HG02798 (cell line): ENCODE results near the gene PPA1.
A peak's percentile ranks its signal among the peaks of the same experiment; 100 is the strongest.
"Not testable (repeated sequence)": the region's sequence is repeated elsewhere in the genome, so short reads cannot be mapped to it uniquely, and the experiment has no call there.

Source experiments
- ATAC-seq: cut with Tn5 transposase; IDR thresholded peaks from one replicate; pipeline ENCODE4 v1.9.1; 2021; ENCODE audit warnings: mild to moderate bottlenecking; ENCODE audit not compliant: unreplicated experiment, poor library complexity

PPA1 gene

DNA sequence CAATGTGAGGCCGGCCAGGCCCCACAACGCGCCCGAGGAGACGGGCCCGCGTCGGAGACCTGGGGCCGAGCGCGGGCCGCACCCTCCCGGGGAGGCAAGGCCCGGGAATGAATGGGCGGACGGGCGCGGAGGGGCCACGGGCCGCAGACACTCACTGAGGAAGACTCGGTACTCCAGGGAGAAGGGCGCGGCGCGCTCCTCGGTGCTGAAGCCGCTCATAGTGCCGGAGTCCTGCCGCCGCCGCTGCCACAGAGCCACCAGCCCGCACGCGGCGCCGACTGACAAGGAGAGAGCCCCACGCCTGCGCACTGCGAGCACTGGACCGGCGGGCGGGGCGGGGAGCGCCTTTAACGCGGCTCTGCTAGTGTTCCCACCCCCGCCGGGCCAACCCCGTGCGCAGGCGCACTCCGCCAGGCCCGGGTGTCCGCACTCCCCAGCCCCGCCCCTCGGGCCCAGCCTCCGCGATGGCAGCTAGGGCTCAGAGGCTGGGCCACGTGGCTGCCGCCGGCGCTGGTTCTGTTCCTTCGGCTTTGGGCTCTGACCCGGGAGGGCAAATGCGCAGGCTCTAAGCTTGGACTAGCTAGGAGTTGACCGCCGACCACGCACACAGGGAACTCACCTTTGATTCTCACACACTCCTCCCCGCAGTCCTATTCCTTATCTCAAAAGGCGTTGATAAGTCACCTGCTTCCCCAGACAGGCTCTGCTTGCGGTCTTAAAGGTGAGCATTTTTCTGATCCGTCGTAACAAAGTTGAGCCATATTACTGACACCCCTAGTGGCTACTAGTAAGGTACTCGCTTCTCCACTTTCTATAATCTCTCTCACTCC, at the start of gene PPA1:
Gene PPA1 (minus strand): TSS at position 321 of the 830 bp plus-strand sequence. CDS start 102 bp downstream, at position 219.
- ATAC-seq = peak; percentile 96

DNA sequence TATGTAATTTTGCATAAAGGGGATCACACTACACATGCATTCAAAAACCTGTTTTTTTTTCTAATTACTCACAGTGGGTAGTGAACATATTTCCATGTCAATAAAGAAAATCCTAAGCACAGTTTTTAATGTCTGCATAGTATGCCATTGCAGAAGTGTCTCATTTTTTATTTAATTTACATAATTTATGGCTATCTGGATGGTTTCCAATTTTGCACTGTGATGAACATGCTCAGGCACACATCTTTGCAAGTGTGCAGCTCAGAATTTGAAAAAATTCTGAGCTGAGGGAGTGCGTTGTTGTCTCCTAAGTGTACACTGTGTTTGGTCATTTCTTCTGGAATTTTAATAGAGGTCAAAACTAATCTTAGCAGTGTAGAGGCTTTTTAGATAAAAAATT, 48.4 kb upstream of the PPA1 start:
- ATAC-seq = no peak

DNA sequence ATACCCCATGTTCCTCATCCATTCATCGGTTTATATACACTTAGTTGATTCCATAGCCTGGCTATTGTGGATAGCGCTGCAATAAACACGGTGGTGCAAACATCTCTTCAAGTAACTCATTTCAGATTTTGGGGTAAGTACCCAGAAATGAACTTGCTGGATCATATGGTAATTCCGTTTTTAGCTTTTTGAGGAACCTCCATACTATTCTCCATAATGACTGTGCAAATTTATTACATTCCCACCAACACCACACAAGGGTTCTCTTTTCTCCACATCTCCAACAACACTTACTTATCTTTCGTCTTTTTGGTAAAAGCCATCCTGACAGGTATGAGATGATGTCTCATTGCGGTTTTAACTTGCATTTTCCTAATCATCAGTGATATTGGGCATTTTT, 46.9 kb upstream of the PPA1 start:
- ATAC-seq = no peak

DNA sequence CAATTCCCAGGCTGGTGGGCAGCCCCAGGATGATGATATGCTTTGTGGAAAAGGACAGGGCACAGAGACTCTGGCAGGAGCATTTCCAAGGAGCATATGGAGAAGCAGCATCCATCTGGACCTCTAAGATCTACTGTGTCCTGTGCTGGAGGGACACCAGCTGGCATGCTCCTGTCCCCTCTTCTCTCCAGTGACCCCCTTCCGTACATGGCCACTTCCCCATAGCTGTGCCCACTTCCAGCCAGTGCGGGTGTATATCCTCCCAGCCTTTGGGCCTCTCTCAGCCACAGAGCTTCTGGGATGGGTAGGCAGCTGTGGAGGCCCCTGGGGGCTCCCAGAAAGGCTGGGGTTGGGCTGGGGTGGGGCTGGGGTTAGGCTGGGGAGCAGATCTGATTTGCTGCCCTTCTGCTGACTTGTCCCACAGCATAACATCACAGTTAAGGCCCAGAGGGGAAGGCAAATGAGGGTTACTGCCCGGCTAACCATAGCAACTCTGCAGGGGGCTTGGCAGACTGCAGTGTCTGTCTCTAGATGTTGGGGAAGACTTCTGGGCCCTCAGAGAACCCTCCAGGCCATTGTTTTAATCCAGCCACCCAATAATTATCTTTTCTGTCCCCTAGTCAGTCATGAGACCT, 44.3 kb upstream of the PPA1 start:
- no peak for ATAC-seq

DNA sequence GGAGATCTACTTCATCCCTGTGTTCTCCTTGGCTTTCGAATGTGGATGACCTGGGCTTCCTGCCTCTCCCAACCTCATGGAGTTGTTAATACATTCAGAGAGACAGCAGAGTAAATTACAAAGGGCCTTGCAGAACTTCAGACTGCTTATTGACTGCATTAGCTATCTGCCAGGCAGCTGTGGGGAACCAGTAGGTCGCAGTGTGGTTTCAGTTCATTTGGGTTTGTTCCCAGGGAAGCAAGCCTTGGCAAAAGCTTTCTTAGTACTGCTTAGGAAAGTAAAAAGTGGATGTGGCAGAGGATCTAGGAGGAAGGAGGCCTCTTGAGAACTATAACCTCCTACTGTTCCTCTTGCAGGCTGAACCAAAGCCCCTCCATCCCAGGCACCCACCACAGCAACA, 41.4 kb upstream of the PPA1 start:
- ATAC-seq = no peak

DNA sequence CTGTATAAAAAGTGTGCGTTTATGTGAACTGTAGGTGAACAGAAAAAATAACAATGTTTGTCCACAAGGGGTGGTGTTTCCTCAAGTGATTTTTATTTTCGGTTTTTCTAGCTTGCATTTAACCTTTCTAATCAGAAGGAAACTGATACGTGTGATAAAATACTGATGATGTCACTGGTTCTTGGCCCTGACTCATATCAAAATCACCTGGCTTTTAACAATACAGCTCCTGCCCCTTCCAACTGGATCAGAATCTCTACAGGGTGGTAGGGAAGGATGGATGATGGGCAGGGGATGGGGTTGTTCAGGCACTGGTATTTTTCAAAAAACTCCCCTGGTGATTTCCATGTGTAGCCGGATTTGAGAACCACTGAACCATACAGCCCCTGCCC, 39.7 kb upstream of the PPA1 start:
- peak; percentile 53 for ATAC-seq

DNA sequence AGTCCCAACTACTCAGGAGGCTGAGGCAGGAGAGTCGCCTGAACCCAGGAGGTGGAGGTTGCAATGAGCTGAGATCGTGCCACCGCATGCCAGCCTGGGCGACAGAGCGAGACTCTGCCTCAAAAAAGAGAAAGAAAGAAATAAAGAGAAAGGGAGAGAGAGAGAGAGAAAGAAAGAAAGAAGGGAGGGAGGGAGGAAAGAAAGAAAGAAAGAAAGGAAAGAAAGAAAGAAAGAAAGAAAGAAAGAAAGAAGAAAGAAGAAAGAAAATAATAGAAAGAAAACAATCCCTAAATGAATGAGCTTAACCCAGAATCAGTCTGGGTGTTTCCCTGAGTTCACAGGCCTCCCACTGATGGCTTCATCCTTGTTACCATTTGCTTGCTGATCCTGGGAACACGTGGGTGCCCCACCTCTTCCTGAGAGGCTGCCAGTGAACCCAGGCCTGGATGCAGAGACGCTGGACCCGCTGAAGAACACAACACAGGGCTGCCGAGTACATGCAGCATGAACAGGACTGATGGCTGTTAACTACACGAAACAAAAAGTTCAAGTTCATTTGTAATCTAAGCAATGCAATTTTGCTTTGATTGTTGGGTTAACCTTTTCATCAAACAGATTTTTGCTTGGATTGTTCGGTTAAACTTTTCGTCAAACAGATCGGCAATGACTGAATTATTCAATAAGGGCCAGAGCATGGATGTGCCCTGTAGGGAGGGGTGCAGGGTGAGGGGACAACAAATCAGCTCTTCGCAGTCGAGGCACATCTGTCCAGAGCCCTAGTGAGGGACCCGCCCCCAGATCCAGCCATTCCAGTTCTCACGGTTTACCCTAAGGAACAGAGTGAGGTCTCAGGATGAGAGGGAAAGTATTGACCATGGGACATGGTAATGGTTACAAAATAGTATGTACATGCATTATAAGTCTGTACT, 39.0 kb upstream of the PPA1 start:
- ATAC-seq = peak; percentile 17

DNA sequence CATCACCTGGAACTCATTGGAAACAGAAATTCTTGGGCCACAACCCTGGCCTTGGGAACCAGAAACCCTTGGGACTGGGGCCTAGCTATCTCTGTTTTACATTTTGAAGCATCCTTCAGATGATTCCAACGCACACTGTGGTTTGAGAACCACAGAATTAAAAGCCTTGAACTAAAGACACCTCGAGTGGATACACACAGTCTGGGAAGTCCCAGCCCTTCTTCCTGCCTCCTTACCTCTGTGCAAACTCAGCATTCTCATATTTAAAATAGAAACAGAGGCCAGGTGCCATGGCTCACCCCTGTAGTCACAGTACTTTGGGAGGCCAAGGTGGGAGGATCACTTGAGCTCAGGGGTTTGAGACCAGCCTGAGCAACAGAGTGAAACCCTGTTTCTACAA, 37.7 kb upstream of the PPA1 start:
- no peak for ATAC-seq

DNA sequence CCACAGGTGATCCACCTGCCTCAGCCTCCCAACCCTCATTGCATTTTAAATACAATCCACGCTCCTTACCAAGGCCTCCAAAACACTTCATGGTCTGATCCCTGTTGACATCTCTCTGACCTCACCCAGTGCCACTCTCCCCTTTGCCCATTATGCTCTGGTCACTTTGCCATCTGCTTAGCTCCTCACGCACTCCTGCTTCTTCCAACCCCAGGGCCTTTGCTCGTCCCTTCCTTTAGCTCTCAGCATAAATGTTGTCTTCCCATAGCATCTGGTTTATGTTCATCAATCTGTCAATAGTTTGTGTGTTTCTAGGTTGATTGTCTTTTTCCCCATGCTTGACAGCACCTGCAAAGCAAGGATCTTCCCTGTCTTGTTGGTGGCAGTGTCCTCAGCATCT, 36.5 kb upstream of the PPA1 start:
- no peak for ATAC-seq

DNA sequence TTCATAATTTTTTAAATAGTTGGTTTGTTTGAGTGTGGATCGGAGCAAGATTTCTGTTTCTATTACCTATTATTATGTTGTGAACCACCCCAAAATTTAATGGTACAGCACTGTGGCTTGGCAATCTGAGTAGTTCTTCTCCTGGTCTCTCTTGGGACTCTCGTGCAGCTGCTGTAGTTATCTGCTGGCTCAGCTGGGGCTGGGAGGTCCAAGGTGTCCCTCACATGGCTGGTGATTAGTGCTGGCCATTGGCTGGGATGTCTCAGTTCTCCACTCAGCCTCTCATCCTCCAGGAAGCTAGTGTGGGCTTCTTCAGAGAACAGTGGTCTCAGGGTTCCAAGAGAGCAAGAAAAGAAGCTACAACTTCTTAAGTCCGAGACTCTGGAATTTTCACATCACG, 35.1 kb upstream of the PPA1 start:
- no peak for ATAC-seq

DNA sequence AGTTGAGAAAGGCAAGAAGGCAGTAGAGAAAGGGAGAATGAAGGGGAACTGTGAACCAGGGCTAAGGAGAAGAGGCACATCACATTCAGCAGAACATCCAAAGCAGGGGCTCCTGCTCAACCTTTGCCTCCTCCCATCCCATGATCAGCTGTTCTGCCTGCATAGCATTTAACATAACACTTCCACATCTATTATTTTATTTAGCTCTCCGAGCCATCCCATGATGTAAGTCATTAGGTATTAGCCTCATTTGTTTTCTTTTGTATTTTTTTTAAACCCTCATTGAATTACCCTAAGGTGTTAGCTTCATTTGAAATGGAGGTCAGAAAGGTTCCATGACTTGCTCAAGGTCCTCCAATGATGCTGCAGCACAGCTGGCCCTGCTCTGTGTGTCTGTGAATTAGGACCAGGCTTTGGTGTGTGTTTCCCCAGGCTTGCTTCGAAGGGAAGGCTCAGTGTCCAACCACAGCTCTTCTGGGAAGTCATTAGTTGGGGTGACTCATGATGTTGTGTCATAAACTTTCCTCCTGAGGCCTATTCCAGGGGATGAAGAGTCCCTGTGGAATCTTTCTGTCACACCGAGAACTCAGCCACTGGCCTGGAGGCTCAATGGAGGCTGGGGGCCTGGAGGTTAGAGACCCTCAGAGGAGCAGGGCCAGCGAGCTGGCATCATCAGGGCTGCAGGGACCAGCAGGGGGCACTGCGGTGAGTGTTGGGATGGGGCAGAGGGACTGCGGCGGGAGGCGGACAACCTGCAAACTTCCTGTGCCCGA, 34.1 kb upstream of the PPA1 start:
- no peak for ATAC-seq

DNA sequence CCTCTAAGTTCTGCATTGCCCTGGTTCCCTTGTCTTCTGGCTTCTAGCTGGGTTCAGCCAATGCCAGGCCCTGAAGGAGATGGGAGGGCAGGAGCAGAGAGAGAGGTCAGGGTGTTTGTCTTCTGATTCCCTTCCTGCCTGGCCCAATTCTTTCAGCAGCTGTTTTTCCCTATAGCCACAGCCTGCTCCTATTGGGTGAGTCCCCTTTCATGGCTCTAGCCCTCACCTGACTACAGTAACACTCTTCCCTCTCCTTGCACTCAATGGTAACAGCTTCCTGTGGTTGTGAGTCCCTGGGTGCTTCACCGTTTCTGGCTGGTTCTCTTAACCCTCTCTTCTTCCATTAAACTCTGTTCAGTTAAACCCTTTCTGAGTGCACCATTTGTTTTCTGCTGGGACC, 33.5 kb upstream of the PPA1 start:
- ATAC-seq = no peak

DNA sequence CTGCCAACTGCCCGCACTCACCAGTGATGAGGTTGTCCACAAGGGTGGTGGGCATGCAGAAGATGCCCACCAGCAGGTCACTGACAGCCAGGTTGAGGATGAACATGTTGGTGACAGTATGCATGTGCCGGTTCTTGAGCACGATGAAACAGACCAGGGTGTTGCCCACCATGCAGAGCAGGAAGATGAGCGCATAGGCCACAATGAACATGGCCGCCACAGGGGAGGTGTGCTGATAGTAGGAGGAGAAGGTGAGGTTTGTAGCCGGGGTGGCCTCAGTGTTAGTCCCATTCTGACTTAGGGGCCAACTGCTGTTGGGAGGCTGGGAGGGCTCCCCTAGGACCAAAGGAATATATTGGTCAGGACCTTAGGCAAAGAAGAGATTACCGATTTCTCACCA, 32.8 kb upstream of the PPA1 start:
- ATAC-seq = no peak

DNA sequence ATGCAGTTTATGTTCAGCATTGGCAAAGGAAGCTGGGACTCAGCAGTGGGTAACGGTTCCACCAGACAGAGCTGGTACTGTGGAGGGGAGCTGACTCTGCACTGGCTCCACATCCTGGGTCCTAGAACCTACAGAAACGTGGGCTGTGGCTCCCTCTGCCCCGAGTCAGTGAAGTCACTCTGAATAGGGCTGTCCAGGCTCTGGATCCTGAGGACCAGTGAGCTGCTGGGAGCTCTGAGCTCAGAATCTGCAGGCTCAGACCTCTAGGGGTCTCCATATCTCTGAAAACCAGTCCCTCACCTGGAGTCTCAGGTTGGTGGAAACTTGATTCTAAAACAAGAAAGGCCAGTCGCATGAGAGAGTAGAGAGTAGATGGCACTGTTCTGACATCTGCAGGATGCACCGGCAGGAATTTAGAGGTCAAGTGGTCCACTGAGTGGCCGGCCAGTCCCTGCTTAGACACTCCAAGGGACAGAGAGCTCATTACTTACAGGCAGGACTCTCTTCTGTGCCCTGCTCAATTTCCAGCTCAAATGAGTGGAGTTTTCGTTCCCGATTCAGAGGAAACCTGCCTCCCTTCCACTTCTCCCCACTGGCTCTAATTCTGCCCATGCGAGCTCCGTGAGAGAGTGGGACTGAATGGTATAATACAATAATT, 31.9 kb upstream of the PPA1 start:
- no peak for ATAC-seq

DNA sequence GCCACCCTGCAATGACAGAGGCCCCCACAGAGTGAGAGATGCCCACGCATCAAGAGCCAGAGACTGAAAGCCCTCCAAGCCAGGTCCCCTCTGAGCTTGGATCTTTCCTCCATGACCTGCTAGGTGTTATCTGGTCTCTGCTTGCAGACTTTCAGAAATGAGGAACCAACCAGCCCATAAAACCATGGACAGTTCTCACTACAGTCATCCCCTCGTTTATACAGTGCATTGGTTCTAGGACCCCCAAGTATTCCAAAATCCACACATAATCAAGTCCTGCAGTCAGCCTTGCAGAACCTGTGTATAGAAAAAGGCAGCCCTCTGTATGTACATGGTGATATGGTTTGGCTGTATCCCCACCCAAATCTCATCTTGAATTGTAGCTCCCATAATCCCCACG, 27.5 kb upstream of the PPA1 start:
- ATAC-seq = no peak

DNA sequence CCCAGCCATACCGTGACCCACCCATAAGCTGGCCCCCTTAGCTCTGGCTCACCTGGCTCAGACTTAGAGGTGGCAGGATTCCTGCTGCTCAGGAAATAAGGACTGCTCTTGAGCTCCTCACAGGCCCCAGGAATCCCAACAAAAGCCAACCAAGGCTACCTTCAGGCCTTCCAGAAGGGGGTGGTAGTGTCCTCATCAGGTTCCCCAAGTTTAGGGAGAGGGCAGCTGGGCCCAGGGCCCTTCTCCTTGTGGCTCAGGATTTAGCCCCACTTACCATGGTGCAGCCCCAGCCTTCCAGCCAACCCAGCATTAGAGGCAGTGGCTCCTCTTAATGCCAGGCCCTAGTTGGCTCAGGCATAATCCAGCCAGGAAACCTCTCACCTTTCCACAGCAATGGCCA, 27.0 kb upstream of the PPA1 start:
- ATAC-seq = no peak

DNA sequence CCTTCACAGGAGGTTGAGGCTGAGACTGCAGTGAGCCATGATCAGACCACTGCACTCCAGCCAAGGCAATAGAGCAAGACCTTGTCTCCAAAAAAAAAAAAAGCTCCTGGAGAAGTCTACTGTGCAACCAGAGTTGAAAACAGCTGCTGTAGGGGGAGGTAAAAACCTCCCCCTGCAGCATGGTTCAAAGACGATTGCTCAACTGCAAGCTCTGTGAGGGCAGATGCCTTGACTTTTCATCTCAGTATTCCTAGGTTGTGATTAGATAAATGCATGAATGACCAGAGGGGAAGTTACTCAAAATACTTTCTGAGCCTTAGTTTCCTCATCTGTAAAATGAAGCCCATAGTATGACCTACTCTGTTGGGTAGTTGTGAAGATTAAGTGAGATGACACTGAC, 25.0 kb upstream of the PPA1 start:
- ATAC-seq = no peak

DNA sequence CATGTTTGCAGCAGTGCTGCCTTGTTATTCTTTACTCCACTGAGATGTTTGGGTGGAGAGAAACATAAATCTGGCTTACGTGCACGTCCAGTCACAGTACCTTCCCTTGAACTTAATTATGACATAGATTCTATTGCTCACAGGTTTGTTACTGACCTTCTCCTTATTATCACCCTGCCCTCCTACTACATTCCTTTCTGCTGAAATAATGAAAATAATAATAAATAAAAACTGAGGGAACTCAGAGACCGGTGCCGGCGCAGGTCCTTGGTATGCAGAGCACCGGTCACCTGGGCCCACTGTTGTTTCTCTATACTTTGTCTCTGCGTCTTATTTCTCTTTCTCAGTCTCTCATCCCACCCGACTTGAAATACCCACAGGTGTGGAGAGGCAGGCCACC, 24.6 kb upstream of the PPA1 start:
- not testable (repeated sequence) for ATAC-seq

DNA sequence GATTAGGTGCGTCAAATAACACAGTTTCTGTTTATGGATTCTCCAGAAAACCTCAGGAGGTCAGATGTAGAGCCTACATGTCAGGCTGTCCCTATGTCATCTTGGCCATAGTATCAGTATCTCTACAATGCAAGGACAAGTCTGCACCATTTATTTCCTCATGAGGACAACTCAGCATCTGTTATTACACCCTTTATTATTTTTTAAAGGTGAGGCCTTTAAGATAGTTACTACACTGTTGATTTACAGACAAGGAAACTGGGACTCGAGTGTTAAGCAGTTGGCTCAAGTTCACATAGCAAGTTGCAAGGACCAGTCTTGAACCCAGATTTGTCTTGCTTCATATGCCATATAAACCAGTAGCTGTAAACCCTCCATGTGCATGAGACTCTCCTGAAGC, 23.2 kb upstream of the PPA1 start:
- no peak for ATAC-seq
